ENCODE results near the gene IMMT.

The IMMT gene

GRCh38 chr2:86195808-86196387 is 636 bp upstream of the IMMT start:
- DNase-seq: no peak

- DNase-seq: no peak
Observed at GRCh38 chr2:86194751-86195054, 559 bp downstream of the IMMT start.

- no peak for DNase-seq
Observed at GRCh38 chr2:86193901-86194567, 1.2 kb downstream of the IMMT start.

- DNase-seq: no peak
Observed at GRCh38 chr2:86189782-86190416, 5.4 kb downstream of the IMMT start.

GRCh38 chr2:86186431-86186830 is 8.8 kb downstream of the IMMT start:
- DNase-seq: no peak

GRCh38 chr2:86185517-86186212 is 9.6 kb downstream of the IMMT start:
- DNase-seq: no peak

GRCh38 chr2:86176597-86176996 is 18.7 kb downstream of the IMMT start:
- DNase-seq: no peak

- no peak for DNase-seq
Observed at GRCh38 chr2:86175828-86176227, 19.4 kb downstream of the IMMT start.

- no peak for DNase-seq
Observed at GRCh38 chr2:86174445-86174844, 20.8 kb downstream of the IMMT start.

- DNase-seq: no peak
Observed at GRCh38 chr2:86172610-86173009, 22.7 kb downstream of the IMMT start.

GRCh38 chr2:86171295-86171694 is 24.0 kb downstream of the IMMT start:
- no peak for DNase-seq

- DNase-seq: no peak
Observed at GRCh38 chr2:86170449-86170848, 24.8 kb downstream of the IMMT start.

GRCh38 chr2:86160156-86160952 is 34.9 kb downstream of the IMMT start:
- DNase-seq: no peak

- DNase-seq: no peak
Observed at GRCh38 chr2:86158286-86158685, 37.0 kb downstream of the IMMT start.

- no peak for DNase-seq
Observed at GRCh38 chr2:86157009-86157556, 38.2 kb downstream of the IMMT start.

GRCh38 chr2:86150502-86150901 is 44.8 kb downstream of the IMMT start:
- DNase-seq: no peak

- DNase-seq: no peak
Observed at GRCh38 chr2:86147793-86148192, 47.5 kb downstream of the IMMT start.

- DNase-seq: no peak
Observed at GRCh38 chr2:86143926-86144685, 51.2 kb downstream of the IMMT start.

- DNase-seq: no peak
Observed at GRCh38 chr2:86143307-86143706, 52.0 kb downstream of the IMMT start.

GRCh38 chr2:86142436-86143257 is 52.6 kb downstream of the IMMT start:
- no peak for DNase-seq

GRCh38 chr2:86140969-86141392 is 54.3 kb downstream of the IMMT start:
- no peak for DNase-seq
